ENCODE results near the gene DCXR.

- TF ChIP-seq, protein P1, sequence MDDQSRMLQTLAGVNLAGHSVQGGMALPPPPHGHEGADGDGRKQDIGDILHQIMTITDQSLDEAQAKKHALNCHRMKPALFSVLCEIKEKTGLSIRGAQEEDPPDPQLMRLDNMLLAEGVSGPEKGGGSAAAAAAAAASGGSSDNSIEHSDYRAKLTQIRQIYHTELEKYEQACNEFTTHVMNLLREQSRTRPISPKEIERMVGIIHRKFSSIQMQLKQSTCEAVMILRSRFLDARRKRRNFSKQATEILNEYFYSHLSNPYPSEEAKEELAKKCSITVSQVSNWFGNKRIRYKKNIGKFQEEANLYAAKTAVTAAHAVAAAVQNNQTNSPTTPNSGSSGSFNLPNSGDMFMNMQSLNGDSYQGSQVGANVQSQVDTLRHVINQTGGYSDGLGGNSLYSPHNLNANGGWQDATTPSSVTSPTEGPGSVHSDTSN (CRISPR knock-in tag; IDR thresholded peaks at IDR 0.05), result no peak
- no peak for TF ChIP-seq HOXC10 (CRISPR knock-in tag; IDR thresholded peaks at IDR 0.05)
- no peak for TF ChIP-seq ZBTB1 (tag by site-specific recombination; IDR thresholded peaks at IDR 0.05)
- TF ChIP-seq ZNF777 (tag by site-specific recombination; IDR thresholded peaks at IDR 0.05; ENCODE audit: borderline replicate concordance), result no peak
- no peak for TF ChIP-seq ZNF677 (tag by site-specific recombination; IDR thresholded peaks at IDR 0.05)
- TF ChIP-seq, protein P2, sequence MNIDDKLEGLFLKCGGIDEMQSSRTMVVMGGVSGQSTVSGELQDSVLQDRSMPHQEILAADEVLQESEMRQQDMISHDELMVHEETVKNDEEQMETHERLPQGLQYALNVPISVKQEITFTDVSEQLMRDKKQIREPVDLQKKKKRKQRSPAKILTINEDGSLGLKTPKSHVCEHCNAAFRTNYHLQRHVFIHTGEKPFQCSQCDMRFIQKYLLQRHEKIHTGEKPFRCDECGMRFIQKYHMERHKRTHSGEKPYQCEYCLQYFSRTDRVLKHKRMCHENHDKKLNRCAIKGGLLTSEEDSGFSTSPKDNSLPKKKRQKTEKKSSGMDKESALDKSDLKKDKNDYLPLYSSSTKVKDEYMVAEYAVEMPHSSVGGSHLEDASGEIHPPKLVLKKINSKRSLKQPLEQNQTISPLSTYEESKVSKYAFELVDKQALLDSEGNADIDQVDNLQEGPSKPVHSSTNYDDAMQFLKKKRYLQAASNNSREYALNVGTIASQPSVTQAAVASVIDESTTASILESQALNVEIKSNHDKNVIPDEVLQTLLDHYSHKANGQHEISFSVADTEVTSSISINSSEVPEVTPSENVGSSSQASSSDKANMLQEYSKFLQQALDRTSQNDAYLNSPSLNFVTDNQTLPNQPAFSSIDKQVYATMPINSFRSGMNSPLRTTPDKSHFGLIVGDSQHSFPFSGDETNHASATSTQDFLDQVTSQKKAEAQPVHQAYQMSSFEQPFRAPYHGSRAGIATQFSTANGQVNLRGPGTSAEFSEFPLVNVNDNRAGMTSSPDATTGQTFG (tag by site-specific recombination; IDR thresholded peaks at IDR 0.05; ENCODE audit: borderline replicate concordance), result no peak
- no peak for TF ChIP-seq CTCF (tag by site-specific recombination; IDR thresholded peaks at IDR 0.05)
- TF ChIP-seq ZNF843 (tag by site-specific recombination; IDR thresholded peaks at IDR 0.05), result no peak
- TF ChIP-seq ZNF530 (tag by site-specific recombination; IDR thresholded peaks at IDR 0.05; ENCODE audit: low read depth), result no peak
- TF ChIP-seq SETDB1 (IDR thresholded peaks at IDR 0.05; ENCODE audit: insufficient read length, low read length), result no peak
These were observed 40.3 kb upstream of the DCXR start for GRCh38 chr17:82077617-82078358.
